ENCODE data around the gene ANXA11.
"Not testable (repeated sequence)": the region's sequence is repeated elsewhere in the genome, so short reads cannot be mapped to it uniquely, and the experiment has no call there.

DNA sequence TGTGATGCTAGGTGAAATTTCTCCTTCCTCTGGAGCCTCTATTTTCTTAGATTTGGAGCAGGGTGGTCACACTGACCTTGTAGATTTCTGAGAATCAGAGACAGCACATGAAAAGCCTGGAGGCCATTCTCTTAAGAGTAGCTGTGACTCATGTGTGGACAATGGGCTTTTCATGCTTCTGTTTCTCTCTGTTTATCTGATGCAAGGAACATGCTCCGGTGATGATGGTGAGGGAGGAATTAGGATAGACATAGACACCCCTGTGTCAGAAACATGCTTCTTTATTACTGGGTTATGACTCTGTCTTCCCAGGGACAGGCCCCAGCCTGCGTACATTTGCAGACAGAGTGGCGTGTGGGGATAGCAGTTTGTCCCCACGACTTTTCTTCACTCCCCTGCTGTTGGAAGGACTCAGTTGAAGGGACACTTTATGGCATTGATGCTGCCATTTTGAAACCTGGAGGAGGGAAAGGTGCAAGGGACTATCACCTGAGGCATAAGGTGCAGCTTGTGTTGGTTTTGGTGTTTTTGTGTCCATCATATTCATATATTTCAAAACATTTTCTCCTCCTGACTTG is 46.5 kb upstream of the ANXA11 start:
- TF ChIP-seq POLR2A (IDR thresholded peaks at IDR 0.05) = not testable (repeated sequence)
- TF ChIP-seq, protein P1, sequence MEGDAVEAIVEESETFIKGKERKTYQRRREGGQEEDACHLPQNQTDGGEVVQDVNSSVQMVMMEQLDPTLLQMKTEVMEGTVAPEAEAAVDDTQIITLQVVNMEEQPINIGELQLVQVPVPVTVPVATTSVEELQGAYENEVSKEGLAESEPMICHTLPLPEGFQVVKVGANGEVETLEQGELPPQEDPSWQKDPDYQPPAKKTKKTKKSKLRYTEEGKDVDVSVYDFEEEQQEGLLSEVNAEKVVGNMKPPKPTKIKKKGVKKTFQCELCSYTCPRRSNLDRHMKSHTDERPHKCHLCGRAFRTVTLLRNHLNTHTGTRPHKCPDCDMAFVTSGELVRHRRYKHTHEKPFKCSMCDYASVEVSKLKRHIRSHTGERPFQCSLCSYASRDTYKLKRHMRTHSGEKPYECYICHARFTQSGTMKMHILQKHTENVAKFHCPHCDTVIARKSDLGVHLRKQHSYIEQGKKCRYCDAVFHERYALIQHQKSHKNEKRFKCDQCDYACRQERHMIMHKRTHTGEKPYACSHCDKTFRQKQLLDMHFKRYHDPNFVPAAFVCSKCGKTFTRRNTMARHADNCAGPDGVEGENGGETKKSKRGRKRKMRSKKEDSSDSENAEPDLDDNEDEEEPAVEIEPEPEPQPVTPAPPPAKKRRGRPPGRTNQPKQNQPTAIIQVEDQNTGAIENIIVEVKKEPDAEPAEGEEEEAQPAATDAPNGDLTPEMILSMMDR (IDR thresholded peaks at IDR 0.05) = not testable (repeated sequence)

Data from thyroid gland (tissue), 4 donors.